ENCODE results near the gene DDX51.
"Not testable (repeated sequence)": the region's sequence is repeated elsewhere in the genome, so short reads cannot be mapped to it uniquely, and the experiment has no call there.

Gene DDX51

GRCh38 chr12:132111654-132112304 lies 32.3 kb downstream of the DDX51 start:
- no peak for FAIRE-seq

GRCh38 chr12:132110677-132111076 lies 33.4 kb downstream of the DDX51 start:
- no peak for FAIRE-seq

- FAIRE-seq, result no peak
These were observed 34.4 kb downstream of the DDX51 start for GRCh38 chr12:132109741-132110140.

GRCh38 chr12:132108211-132108832 lies 35.8 kb downstream of the DDX51 start:
- FAIRE-seq, result no peak

- FAIRE-seq, result no peak
These were observed 37.2 kb downstream of the DDX51 start for GRCh38 chr12:132106921-132107320.

- FAIRE-seq, result no peak
These were observed 38.7 kb downstream of the DDX51 start for GRCh38 chr12:132105467-132105866.

GRCh38 chr12:132103542-132104308 lies 40.4 kb downstream of the DDX51 start:
- no peak for FAIRE-seq

- not testable (repeated sequence) for FAIRE-seq
These were observed 41.0 kb downstream of the DDX51 start for GRCh38 chr12:132103072-132103471.

GRCh38 chr12:132102297-132102696 lies 41.8 kb downstream of the DDX51 start:
- FAIRE-seq, result no peak

- no peak for FAIRE-seq
These were observed 43.6 kb downstream of the DDX51 start for GRCh38 chr12:132100306-132101065.

- no peak for FAIRE-seq
These were observed 44.4 kb downstream of the DDX51 start for GRCh38 chr12:132099739-132100138.

- no peak for FAIRE-seq
These were observed 48.4 kb downstream of the DDX51 start for GRCh38 chr12:132095520-132096409.

- FAIRE-seq, result no peak
These were observed 49.7 kb downstream of the DDX51 start for GRCh38 chr12:132094269-132094891.

- no peak for FAIRE-seq
These were observed 54.7 kb downstream of the DDX51 start for GRCh38 chr12:132089407-132089910.
